SK-N-SH (cell line): ENCODE measurements around the gene PRSS38.

Experiments
- FOSL2 ChIP-seq: IDR thresholded peaks from 2 replicates; pipeline ENCODE4 v1.4.0; 2012; ENCODE audit warnings: low read depth, mild to moderate bottlenecking, moderate library complexity, borderline replicate concordance
- FOXM1 ChIP-seq: IDR thresholded peaks from 2 replicates; pipeline ENCODE4 v1.4.0; 2012; ENCODE audit warnings: low read depth, mild to moderate bottlenecking
- NFIC ChIP-seq: IDR thresholded peaks from 2 replicates; pipeline ENCODE4 v1.4.0; 2012; ENCODE audit warnings: borderline replicate concordance
- TF ChIP-seq, protein P1 (sequence below): fragments of 200-600 bp; sonication (generic); IDR thresholded peaks from 2 replicates; pipeline ENCODE4 v1.6.1; 2017; ENCODE audit warnings: antibody characterized with exemption, mild to moderate bottlenecking, moderate library complexity

DNA sequence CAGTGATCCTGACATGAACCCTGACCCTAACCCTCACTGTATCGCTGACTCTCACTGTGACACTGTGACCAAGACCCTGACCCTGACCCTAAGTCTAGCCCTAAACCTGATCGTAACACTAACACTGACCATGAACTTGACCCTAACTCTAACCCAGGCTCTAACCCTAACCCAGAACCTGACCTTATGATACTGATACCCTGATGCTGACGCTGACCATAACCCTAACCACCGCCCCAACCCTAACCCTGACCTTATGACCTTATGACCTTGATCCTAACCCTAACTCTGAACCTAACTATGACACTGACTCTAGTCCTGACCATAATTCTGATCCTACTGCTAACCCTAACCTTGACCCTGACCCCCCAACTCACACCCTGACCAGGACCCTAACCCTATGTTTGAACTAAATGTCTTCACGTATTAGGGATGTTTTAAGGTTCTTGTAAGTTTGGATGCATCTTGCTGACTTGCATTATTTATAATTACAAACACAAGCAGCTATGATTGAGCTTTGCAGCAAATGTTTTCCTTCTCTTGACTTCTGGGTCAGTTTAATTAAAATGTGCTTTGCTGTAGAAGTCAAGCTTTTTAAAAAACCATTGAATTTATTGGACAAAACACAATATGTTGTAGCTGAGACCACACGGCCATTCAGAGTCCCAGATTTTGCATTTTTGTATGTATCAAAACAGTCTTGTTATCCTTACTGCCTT lies 23.9 kb upstream of the PRSS38 start:
- TF ChIP-seq, protein P1, sequence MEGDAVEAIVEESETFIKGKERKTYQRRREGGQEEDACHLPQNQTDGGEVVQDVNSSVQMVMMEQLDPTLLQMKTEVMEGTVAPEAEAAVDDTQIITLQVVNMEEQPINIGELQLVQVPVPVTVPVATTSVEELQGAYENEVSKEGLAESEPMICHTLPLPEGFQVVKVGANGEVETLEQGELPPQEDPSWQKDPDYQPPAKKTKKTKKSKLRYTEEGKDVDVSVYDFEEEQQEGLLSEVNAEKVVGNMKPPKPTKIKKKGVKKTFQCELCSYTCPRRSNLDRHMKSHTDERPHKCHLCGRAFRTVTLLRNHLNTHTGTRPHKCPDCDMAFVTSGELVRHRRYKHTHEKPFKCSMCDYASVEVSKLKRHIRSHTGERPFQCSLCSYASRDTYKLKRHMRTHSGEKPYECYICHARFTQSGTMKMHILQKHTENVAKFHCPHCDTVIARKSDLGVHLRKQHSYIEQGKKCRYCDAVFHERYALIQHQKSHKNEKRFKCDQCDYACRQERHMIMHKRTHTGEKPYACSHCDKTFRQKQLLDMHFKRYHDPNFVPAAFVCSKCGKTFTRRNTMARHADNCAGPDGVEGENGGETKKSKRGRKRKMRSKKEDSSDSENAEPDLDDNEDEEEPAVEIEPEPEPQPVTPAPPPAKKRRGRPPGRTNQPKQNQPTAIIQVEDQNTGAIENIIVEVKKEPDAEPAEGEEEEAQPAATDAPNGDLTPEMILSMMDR: no peak
- TF ChIP-seq FOXM1 (no peak), NFIC (no peak), FOSL2 (no peak)
